IMR-90 (cell line): ENCODE measurements around the gene CGREF1. TPM values are rescaled to one million over a fixed set of nuclear protein-coding genes. Genes with fewer than 3 reads are reported as not detected.
A peak's percentile ranks its signal among the peaks of the same experiment; 100 is the strongest.

Source experiments
- ATAC-seq: fragments of 200-7000 bp; cut with Tn5 transposase; 2 replicates; pipeline ENCODE4 v1.9.1; 2020; ENCODE audit warnings: low read depth, mild to moderate bottlenecking, moderate library complexity
- BruUV-seq: library from RNA; stranded (reverse); fragments of 400-500 nt; replicated peaks from 2 replicates; lab custom pipeline; 2021; lab: Mats Ljungman, UMichigan
- CTCF ChIA-PET: fragments of 300-600 bp; formaldehyde crosslinking; extraction: SDS; loops from one replicate; lab custom pipeline; 2021; ENCODE audit warnings: antibody characterized with exemption; lab: Yijun Ruan, JAX
- POLR2A ChIA-PET: fragments of 300-600 bp; sonication (Branson Sonifier 250); formaldehyde crosslinking; loops from one replicate; lab custom pipeline; 2022; ENCODE audit warnings: antibody characterized with exemption; ENCODE audit not compliant: unreplicated experiment; lab: Charles Lee
- DNase-seq: peaks from one replicate; pipeline ENCODE4 v3.0.0; 2013
- H2AFZ ChIP-seq: replicated peaks from 2 replicates; pipeline ENCODE3; 2013; ENCODE audit warnings: low read length, mild to moderate bottlenecking; ENCODE audit not compliant: poor library complexity
- H2AK5ac ChIP-seq: 2 replicates; pipeline ENCODE4 v1.6.1; 2013; ENCODE audit warnings: low read depth, low read length, inconsistent platforms
- H2AK9ac ChIP-seq: replicated peaks from 2 replicates; pipeline ENCODE3; 2013; ENCODE audit warnings: mild to moderate bottlenecking, low read depth, low read length, moderate library complexity; ENCODE audit not compliant: poor library complexity
- H2BK120ac ChIP-seq: 2 replicates; pipeline ENCODE4 v1.6.1; 2013; ENCODE audit warnings: low read depth, low read length, inconsistent platforms
- H2BK15ac ChIP-seq: 3 replicates; pipeline ENCODE4 v1.6.1; 2013; ENCODE audit warnings: low read depth, low read length, inconsistent platforms
- H2BK20ac ChIP-seq: 2 replicates; pipeline ENCODE4 v1.6.1; 2013; ENCODE audit warnings: low read depth, mild to moderate bottlenecking, inconsistent platforms, low read length, moderate library complexity
- H2BK5ac ChIP-seq: 2 replicates; pipeline ENCODE4 v1.6.1; 2013; ENCODE audit warnings: mild to moderate bottlenecking, low read depth, low read length, inconsistent platforms; ENCODE audit not compliant: poor library complexity, severe bottlenecking
- H3K14ac ChIP-seq: replicated peaks from 2 replicates; pipeline ENCODE4 v1.6.1; 2013; ENCODE audit warnings: low read depth, low read length, inconsistent platforms
- H3K18ac ChIP-seq: 2 replicates; pipeline ENCODE4 v1.6.1; 2013; ENCODE audit warnings: low read depth, low read length, control low read depth
- H3K23ac ChIP-seq: 2 replicates; pipeline ENCODE4 v1.6.1; 2013; ENCODE audit warnings: low read depth, low read length, inconsistent platforms
- H3K27ac ChIP-seq: 2 replicates; pipeline ENCODE4 v1.5.1; 2013; ENCODE audit warnings: mild to moderate bottlenecking, control low read depth, low read length; ENCODE audit not compliant: insufficient read depth
- H3K27me3 ChIP-seq: 2 replicates; pipeline ENCODE4 v1.6.1; 2013; ENCODE audit warnings: low read length; ENCODE audit not compliant: control insufficient read depth, insufficient read depth
- H3K36me3 ChIP-seq: 2 replicates; pipeline ENCODE4 v1.6.1; 2013; ENCODE audit warnings: low read length, mixed read lengths; ENCODE audit not compliant: control insufficient read depth, insufficient read depth
- H3K4ac ChIP-seq: 2 replicates; pipeline ENCODE4 v1.6.1; 2013; ENCODE audit warnings: low read depth, low read length, inconsistent platforms
- H3K4me1 ChIP-seq: 2 replicates; pipeline ENCODE4 v1.6.1; 2013; ENCODE audit warnings: low read length, mixed read lengths; ENCODE audit not compliant: control insufficient read depth, insufficient read depth
- H3K4me2 ChIP-seq: 2 replicates; pipeline ENCODE4 v1.6.1; 2013; ENCODE audit warnings: low read depth, mild to moderate bottlenecking, control low read depth, low read length, moderate library complexity
- H3K4me3 ChIP-seq: 2 replicates; pipeline ENCODE4 v1.5.1; 2013; ENCODE audit warnings: low read depth, mild to moderate bottlenecking, control low read depth, low read length, moderate library complexity; ENCODE audit not compliant: insufficient read depth
- H3K56ac ChIP-seq: 2 replicates; pipeline ENCODE4 v1.6.1; 2013; ENCODE audit warnings: low read length, inconsistent platforms; ENCODE audit not compliant: insufficient read depth; ENCODE audit errors: extremely low read depth
- H3K79me1 ChIP-seq, 2 experiments: 2 replicates each; pipeline ENCODE4 v1.6.1; 2013; ENCODE audit warnings: low read length in 2 of 2, inconsistent platforms in 1 of 2, low read depth in 1 of 2
- H3K9ac ChIP-seq: 2 replicates; pipeline ENCODE4 v1.6.1; 2013; ENCODE audit warnings: low read depth, low read length, control low read depth
- H3K9me1 ChIP-seq: 2 replicates; pipeline ENCODE4 v1.6.1; 2013; ENCODE audit warnings: low read length, inconsistent platforms; ENCODE audit not compliant: insufficient read depth
- H3K9me3 ChIP-seq: 2 replicates; pipeline ENCODE4 v1.6.1; 2013; ENCODE audit warnings: low read length; ENCODE audit not compliant: control insufficient read depth, insufficient read depth
- H4K20me1 ChIP-seq: 2 replicates; pipeline ENCODE4 v1.6.1; 2013; ENCODE audit warnings: low read length, inconsistent platforms; ENCODE audit not compliant: insufficient read depth
- H4K5ac ChIP-seq: 2 replicates; pipeline ENCODE4 v1.6.1; 2013; ENCODE audit warnings: mild to moderate bottlenecking, low read depth, low read length, control low read depth
- H4K8ac ChIP-seq, 2 experiments: 2 replicates each; pipeline ENCODE4 v1.6.1; 2013; ENCODE audit warnings: low read depth in 2 of 2, low read length in 2 of 2, control low read depth in 1 of 2, inconsistent platforms in 1 of 2
- H4K91ac ChIP-seq: 2 replicates; pipeline ENCODE4 v1.6.1; 2013; ENCODE audit warnings: low read depth, low read length, inconsistent platforms; ENCODE audit not compliant: insufficient read depth
- BHLHE40 ChIP-seq: fragments of 150-350 bp; IDR thresholded peaks from 2 replicates; pipeline ENCODE4 v1.6.1; 2016; ENCODE audit warnings: mild to moderate bottlenecking, low read depth, low read length
- CHD1 ChIP-seq: IDR thresholded peaks from 2 replicates; pipeline ENCODE4 v1.6.1; 2012; ENCODE audit warnings: low read depth, low read length, improper control_type of control experiment
- CTCF ChIP-seq: conservative IDR thresholded peaks from 2 replicates; pipeline ENCODE4 v1.5.1; 2012; ENCODE audit warnings: mild to moderate bottlenecking, low read depth, low read length, improper control_type of control experiment
- ELK1 ChIP-seq: fragments of 150-350 bp; IDR thresholded peaks from 2 replicates; pipeline ENCODE4 v1.6.1; 2016; ENCODE audit warnings: low read depth, mild to moderate bottlenecking, low read length, moderate library complexity, borderline replicate concordance
- MAFK ChIP-seq: IDR thresholded peaks from 2 replicates; pipeline ENCODE4 v1.6.1; 2012; ENCODE audit warnings: low read depth, low read length, improper control_type of control experiment
- NFE2L2 ChIP-seq: fragments of 150-350 bp; IDR thresholded peaks from 2 replicates; pipeline ENCODE4 v1.6.1; 2016; ENCODE audit warnings: low read depth, mild to moderate bottlenecking, low read length
- POLR2A ChIP-seq: IDR thresholded peaks from 2 replicates; pipeline ENCODE4 v1.6.1; 2012; ENCODE audit warnings: mild to moderate bottlenecking, low read depth, low read length
- SMC3 ChIP-seq: fragments of 150-350 bp; IDR thresholded peaks from 2 replicates; pipeline ENCODE4 v1.6.1; 2016; ENCODE audit warnings: low read depth, mild to moderate bottlenecking, antibody characterized with exemption, low read length, moderate library complexity
- USF2 ChIP-seq: fragments of 150-350 bp; IDR thresholded peaks from 2 replicates; pipeline ENCODE4 v1.6.1; 2017; ENCODE audit warnings: mild to moderate bottlenecking, antibody characterized with exemption, low read length, low read depth
- WGBS, 2 experiments: methylation state at CpG; one replicate each; pipeline versions ENCODE4 v1.1.5 to v1.1.7; 2013; ENCODE audit warnings: missing lambda C conversion rate in 2 of 2; ENCODE audit not compliant: insufficient read length in 1 of 2; ENCODE audit errors: extremely low coverage in 2 of 2; 5-methylcytosine and 5-hydroxymethylcytosine counted together
- dilution Hi-C: fragments of 300-500 bp; cut with HindIII; formaldehyde crosslinking; loops from one replicate; pipeline ENCODE4 v1.14.3; 2018; ENCODE audit warnings: low sequenced_read_pairs; ENCODE audit not compliant: unreplicated experiment
- in situ Hi-C: fragments of 300-500 bp; cut with MboI; formaldehyde crosslinking; loops from 3 replicates; pipeline ENCODE4 v1.14.3; 2019; ENCODE audit warnings: low sequenced_read_pairs, inconsistent platforms, mixed read lengths
- intact Hi-C: fragments of 100-400 bp; cut with micrococcal nuclease; formaldehyde crosslinking; loops from 2 replicates; pipeline ENCODE4 v1.10.0; 2022
- polyA plus RNA-seq, 3 experiments: library from polyadenylated mRNA; depleted of rRNA; stranded (reverse); fragments of >200 nt; gene quantifications; 2 replicates each; pipeline ENCODE4 v1.2.3, GENCODE V29; 2012; ENCODE audit warnings: low replicate concordance in 1 of 3
- total RNA-seq: library from RNA; depleted of rRNA; stranded (reverse); fragments of >200 nt; gene quantifications from 2 replicates; pipeline ENCODE4 v1.2.3, GENCODE V29; 2012

CGREF1 gene
- total and polyA plus RNA-seq, 2 of the 4 experiments (the other 2 are of a cell fraction) = 0.54 to 1.3 TPM

- no peak for TF ChIP-seq NFE2L2
Measured at GRCh38 chr2:27149570-27150405, 30.9 kb upstream of the CGREF1 start (continued).

- DNase-seq = no peak
- Histone ChIP-seq H2AFZ (peak within 1 kb of the TSS; percentile 5), H3K27ac (no peak within 1 kb of the TSS), H3K18ac (no peak within 1 kb of the TSS), H3K14ac (no peak within 1 kb of the TSS), H2AK9ac (no peak within 1 kb of the TSS), H3K56ac (no peak within 1 kb of the TSS), H3K4me3 (no peak within 1 kb of the TSS), H2BK20ac (no peak within 1 kb of the TSS), H3K9ac (no peak within 1 kb of the TSS), H3K9me1 (no peaks in the 10 kb centered on the region; the same call in 1 of the 2 replicates), H3K4ac (no peak within 1 kb of the TSS), H3K4me2 (no peak within 1 kb of the TSS), H2BK15ac (no peak within 1 kb of the TSS), H3K4me1 (no peaks in the 10 kb centered on the region), H4K8ac (no peak within 1 kb of the TSS), H3K79me1 (no peaks in the 10 kb centered on the region), H2BK5ac (no peak within 1 kb of the TSS), H2BK120ac (no peak within 1 kb of the TSS), H3K27me3 (peaks cover 31% of the 10 kb centered on the region), H3K36me3 (no peaks in the 10 kb centered on the region), H4K20me1 (no peaks in the 10 kb centered on the region), H3K23ac (no peak within 1 kb of the TSS), H2AK5ac (no peak within 1 kb of the TSS), H3K9me3 (no peaks in the 10 kb centered on the region), H4K91ac (no peak within 1 kb of the TSS), H4K5ac (no peak within 1 kb of the TSS)
- no TSS peak for BruUV-seq
- in situ Hi-C loops = no loop called here
- dilution Hi-C loops = no loop called here
- no peak for ATAC-seq
- ChIA-PET POLR2A (no interaction called here), CTCF (interaction anchor here (0.5 to 0.6 kb wide), 2 partner anchors 13 to 21 kb away, joined by 3 to 5 read pairs; no protein-coding TSS in a partner anchor)
- intact Hi-C loops = no loop called here
- WGBS, 2 experiments = 51% methylated on average over 7 of the region's 12 CpGs; no CpG with 5 or more reads in 1 of the 2 experiments
- TF ChIP-seq CTCF = no peak
- TF ChIP-seq MAFK = no peak
- TF ChIP-seq BHLHE40 = no peak
- TF ChIP-seq SMC3 = no peak
- TF ChIP-seq USF2 = no peak
- TF ChIP-seq POLR2A = no peak
- TF ChIP-seq CHD1 = no peak
- TF ChIP-seq ELK1 = no peak
Measured at GRCh38 chr2:27148801-27149439, 30.0 kb upstream of the CGREF1 start, which contains the start of gene TCF23. Gene TCF23 (plus strand): TSS chr2:27149004. CDS start chr2:27149134, 130 bp downstream.
